Gastroesophageal sphincter (tissue), 4 donors: Measurements from ENCODE around the gene COPS7B. TPM values are rescaled to one million over a fixed set of nuclear protein-coding genes. Genes with fewer than 3 reads are reported as not detected.
A peak's percentile ranks its signal among the peaks of the same experiment; 100 is the strongest.

Source experiments
- ATAC-seq: fragments of 150-250 bp; one replicate; pipeline ENCODE4 v1.9.1; 2016; ENCODE audit warnings: mild to moderate bottlenecking, moderate library complexity
- H3K27ac ChIP-seq, 4 donors: fragments of 200-600 bp; sonication (generic) in 3 of 4; 1 replicate in 3 of 4; 2 replicates in 1 of 4; pipeline ENCODE4 v1.5.1; 2016 to 2019
- H3K27me3 ChIP-seq: fragments of 200-600 bp; sonication (generic); one replicate; pipeline ENCODE4 v1.5.1; 2019
- H3K36me3 ChIP-seq, 2 donors: fragments of 200-600 bp; sonication (generic); one replicate each; pipeline ENCODE4 v1.5.1; 2019; ENCODE audit warnings: control low read depth in 1 of 2
- H3K4me1 ChIP-seq, 3 donors: fragments of 200-600 bp; sonication (generic); 1 replicate in 2 of 3; 2 replicates in 1 of 3; pipeline ENCODE4 v1.5.1; 2016 to 2019; ENCODE audit warnings: control low read depth in 2 of 3
- H3K4me3 ChIP-seq, 2 donors: fragments of 200-600 bp; sonication (generic); one replicate each; pipeline ENCODE4 v1.5.1; 2019; ENCODE audit warnings: mild to moderate bottlenecking in 1 of 2, moderate library complexity in 1 of 2
- H3K9me3 ChIP-seq, 3 donors: fragments of 200-600 bp; sonication (generic); one replicate each; pipeline ENCODE4 v1.5.1; 2017 to 2019; ENCODE audit warnings: control low read depth in 2 of 3
- EP300 ChIP-seq: sonication (generic); formaldehyde crosslinking; IDR thresholded peaks from one replicate; pipeline ENCODE4 v1.6.1; 2017; ENCODE audit warnings: antibody characterized with exemption, mild to moderate bottlenecking
- POLR2A ChIP-seq, 2 donors: fragments of 450-650 bp; IDR thresholded peaks; one replicate each; pipeline ENCODE4 v1.6.1; 2017; ENCODE audit warnings: antibody characterized with exemption in 2 of 2, mild to moderate bottlenecking in 2 of 2, moderate library complexity in 1 of 2
- POLR2AphosphoS5 ChIP-seq: sonication (generic); formaldehyde crosslinking; IDR thresholded peaks from one replicate; pipeline ENCODE4 v1.6.1; 2017; ENCODE audit warnings: antibody characterized with exemption
- WGBS, 2 donors: methylation state at CpG; one replicate each; pipeline ENCODE4 v1.1.5; 2018; ENCODE audit warnings: low coverage in 1 of 2; 5-methylcytosine and 5-hydroxymethylcytosine counted together
- total RNA-seq, 4 donors: library from RNA; depleted of rRNA; stranded (reverse); fragments of >200 nt; gene quantifications; one replicate each; pipeline ENCODE4 v1.1.0, GENCODE V29; 2016
- TF ChIP-seq, protein P1 (sequence below), 4 experiments: fragments of 200-600 bp in 2 of 4; fragments of 450-650 bp in 2 of 4; sonication (generic) in 1 of 4; IDR thresholded peaks; one replicate each; pipeline ENCODE4 v1.5.1; 2017 to 2019; ENCODE audit warnings: antibody characterized with exemption in 4 of 4, mild to moderate bottlenecking in 2 of 4, moderate library complexity in 2 of 4

The COPS7B gene
- total RNA-seq, 4 donors from 2014 or later = 24.2 to 39.4 (median 30.0) TPM

DNA sequence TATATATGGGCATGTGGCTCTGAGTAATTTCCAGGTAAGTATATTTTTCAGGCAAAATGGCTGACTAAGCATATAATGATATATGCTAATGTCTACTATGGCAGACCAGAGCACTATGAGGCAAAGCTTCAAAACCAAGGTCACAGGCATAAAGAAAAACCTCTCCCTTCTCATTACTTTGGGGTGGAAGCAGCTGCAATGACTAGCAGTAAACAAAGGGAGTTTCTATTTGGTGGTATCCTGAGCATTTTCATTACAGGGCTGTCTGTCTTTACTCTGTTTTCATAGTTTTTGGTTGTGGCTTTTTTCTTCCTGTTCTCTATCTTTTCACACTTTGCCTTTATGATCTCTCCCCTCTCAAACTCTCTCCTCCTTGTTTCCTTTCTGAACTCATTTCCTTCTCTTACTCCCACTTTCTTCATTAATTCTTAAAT lies 20.7 kb upstream of the COPS7B start:
- no peaks in the 10 kb centered on the region for H3K36me3 ChIP-seq
- TF ChIP-seq EP300 = no peak
- no peak for TF ChIP-seq POLR2A (IDR thresholded peaks at IDR 0.05)
- no peak for TF ChIP-seq POLR2AphosphoS5
- TF ChIP-seq, protein P1, sequence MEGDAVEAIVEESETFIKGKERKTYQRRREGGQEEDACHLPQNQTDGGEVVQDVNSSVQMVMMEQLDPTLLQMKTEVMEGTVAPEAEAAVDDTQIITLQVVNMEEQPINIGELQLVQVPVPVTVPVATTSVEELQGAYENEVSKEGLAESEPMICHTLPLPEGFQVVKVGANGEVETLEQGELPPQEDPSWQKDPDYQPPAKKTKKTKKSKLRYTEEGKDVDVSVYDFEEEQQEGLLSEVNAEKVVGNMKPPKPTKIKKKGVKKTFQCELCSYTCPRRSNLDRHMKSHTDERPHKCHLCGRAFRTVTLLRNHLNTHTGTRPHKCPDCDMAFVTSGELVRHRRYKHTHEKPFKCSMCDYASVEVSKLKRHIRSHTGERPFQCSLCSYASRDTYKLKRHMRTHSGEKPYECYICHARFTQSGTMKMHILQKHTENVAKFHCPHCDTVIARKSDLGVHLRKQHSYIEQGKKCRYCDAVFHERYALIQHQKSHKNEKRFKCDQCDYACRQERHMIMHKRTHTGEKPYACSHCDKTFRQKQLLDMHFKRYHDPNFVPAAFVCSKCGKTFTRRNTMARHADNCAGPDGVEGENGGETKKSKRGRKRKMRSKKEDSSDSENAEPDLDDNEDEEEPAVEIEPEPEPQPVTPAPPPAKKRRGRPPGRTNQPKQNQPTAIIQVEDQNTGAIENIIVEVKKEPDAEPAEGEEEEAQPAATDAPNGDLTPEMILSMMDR (IDR thresholded peaks at IDR 0.05) = no peak
- no peak overlapping the region for H3K27ac ChIP-seq
- H3K9me3 ChIP-seq = no peaks in the 10 kb centered on the region
- H3K27me3 ChIP-seq = no peaks in the 10 kb centered on the region
- no peaks in the 10 kb centered on the region for H3K4me1 ChIP-seq
- ATAC-seq = no peak
- H3K4me3 ChIP-seq = no peak overlapping the region

DNA sequence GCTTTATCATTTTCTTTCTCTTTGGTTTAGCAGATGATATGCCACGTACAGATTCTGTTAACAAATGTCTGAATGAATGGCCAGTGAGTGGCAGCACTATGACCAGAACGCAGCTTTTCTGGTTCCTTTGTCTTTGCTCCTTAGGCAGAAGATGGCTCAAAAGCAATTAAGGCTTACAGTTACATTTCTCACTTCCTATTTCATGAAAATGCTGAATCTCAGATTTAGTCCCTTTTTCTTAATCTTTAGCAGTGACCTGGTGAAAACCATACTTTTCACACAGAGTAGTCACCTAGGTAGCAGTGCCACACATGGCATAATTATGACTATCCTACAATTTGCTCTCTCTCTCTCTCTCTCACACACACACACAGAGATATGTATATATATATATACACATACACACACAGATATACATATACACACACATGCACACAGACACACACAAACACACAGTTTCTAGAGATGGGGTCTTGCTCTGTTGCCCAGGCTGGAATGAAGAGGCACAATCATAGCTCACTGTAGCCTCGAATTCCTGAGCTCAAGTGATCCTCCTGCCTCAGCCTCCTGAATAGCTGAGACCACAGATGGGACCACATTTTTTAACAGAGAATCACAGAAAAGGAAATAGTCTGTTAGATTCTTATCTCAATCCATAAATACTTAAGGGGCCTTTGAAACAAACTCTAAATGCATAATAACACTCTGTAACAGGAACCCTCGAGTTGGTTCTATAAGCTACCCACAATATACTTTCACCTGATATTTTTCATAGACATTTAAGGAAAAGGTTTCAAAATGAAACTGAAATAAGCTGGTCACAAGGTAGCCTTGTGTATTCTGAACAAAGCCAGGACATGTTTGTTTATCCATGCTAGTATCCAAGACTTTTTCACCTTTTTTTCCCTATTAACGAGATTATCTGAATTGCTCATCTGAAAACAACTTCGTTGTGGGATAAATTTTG lies 16.8 kb upstream of the COPS7B start:
- no peak for ATAC-seq
- no peaks in the 10 kb centered on the region for H3K27me3 ChIP-seq
- no peak overlapping the region for H3K27ac ChIP-seq
- H3K36me3 ChIP-seq = no peaks in the 10 kb centered on the region
- no peaks in the 10 kb centered on the region for H3K4me1 ChIP-seq
- WGBS, 2 donors = 74 to 96% methylated on average over 5 to 6 of the region's 6 CpGs
- no peak overlapping the region for H3K4me3 ChIP-seq
- H3K9me3 ChIP-seq = no peaks in the 10 kb centered on the region
- TF ChIP-seq, protein P1 (IDR thresholded peaks at IDR 0.05) = no peak
- no peak for TF ChIP-seq POLR2A (IDR thresholded peaks at IDR 0.05)
- no peak for TF ChIP-seq EP300
- no peak for TF ChIP-seq POLR2AphosphoS5

DNA sequence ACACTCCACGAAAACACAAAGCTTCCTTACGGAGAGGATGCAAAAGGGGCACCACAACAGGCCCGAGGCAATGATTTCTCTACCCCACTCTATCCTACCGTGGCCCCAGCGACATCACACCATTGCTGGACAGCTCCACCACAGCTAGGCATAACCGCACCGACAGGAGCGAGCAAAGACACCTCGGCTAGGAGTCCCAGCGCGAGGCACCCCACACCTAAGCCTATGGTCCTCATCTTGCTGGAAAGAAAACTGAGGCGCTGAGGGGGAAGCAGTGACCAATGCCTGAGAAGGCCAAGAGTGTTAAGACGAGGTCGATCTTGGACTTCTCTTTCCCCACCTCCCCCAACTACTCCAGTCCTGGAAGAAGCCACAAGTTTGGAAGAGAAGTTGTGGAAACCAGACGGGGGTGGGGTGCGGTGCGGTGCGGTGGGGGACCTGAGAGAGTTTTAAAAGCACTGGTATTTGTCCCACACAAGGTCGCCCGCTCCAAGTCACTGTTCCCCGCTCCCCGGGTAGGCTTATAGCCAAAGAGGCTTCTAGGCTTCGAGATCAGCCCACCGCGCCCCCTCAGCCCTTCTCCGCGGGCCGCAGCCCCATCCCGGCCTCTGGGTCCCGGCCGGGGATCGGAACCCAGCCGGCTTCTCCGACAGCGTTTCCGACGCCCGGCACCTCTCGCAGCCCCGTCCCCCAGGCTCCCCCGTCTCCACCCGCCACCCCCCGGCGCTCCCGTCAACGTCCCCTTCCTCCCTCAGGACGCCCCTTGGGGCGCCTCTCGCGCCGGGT lies 5.9 kb upstream of the COPS7B start:
- no peak for TF ChIP-seq EP300
- no peaks in the 10 kb centered on the region for H3K9me3 ChIP-seq
- ATAC-seq = no peak
- 0 to 70% methylated on average over 3 of the region's 51 CpGs for WGBS, 2 donors
- H3K4me3 ChIP-seq = peak overlapping the region; percentile 91 to 92
- H3K4me1 ChIP-seq = peaks cover 0 to 53% (median 14%) of the 10 kb centered on the region in 3 donors
- H3K36me3 ChIP-seq = no peaks in the 10 kb centered on the region
- peak overlapping the region; percentile 62 to 92 (median 90) for H3K27ac ChIP-seq
- no peaks in the 10 kb centered on the region for H3K27me3 ChIP-seq

DNA sequence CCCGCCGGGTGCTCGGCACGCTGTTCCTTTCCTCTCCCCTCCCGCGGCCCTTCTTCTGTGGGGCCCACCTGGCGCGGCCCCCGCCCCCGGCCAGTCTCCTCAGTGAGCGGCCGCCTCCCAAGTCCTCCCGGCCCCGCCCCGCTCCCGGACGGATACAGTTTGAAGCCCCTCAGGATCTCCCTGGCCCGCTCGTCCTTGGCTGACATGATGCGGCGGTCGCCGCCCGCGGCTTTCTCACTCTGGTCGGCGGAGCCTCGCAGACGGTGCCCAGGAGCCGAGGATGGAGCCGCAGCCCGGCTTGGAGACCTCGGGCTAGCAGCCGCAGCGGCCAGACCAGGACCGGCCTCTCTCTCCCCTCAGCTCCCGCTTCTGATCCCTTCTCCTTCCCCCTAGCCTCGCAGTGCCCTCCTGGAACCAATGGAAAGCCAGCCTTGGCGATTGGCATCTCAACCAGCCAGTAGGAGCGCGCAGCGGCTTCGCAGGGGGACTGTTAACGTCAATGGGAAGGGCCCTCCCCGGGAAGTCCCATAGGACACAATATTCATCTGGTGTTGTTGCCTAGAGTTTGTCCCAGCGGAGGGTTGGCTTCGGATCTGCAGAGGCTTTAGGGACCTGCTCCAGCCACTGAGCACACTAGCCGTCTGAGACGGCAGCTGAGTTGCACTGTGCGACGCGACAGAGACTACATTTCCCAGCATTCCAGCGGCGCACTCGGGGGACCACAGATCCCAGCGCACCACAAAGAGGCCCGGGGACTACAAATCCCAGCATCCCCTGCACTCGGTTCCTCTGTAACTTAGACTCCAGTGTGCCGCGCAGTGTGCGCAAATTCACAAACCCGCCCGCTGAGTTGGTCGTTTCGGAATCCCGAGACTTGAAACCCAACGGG lies 5.1 kb upstream of the COPS7B start, which contains the start of gene PDE6D:
PDE6D (minus strand) TSS at position 374 of the 889 bp plus-strand sequence; CDS start at position 206, 168 bp downstream.
- H3K9me3 ChIP-seq = no peaks in the 10 kb centered on the region
- WGBS, 2 donors = 0% methylated on average over 10 of the region's 67 CpGs; no CpG with 5 or more reads in 1 of the 2 donors
- TF ChIP-seq POLR2A (IDR thresholded peaks at IDR 0.05) (peak; percentile 77 to 78), EP300 (no peak), POLR2AphosphoS5 (peak; percentile 88)
- TF ChIP-seq, protein P1 (IDR thresholded peaks at IDR 0.05) = no peak
- peak; percentile 99 for ATAC-seq
- no peaks in the 10 kb centered on the region for H3K27me3 ChIP-seq
- H3K4me1 ChIP-seq = peaks cover 0 to 61% (median 21%) of the 10 kb centered on the region in 3 donors
- H3K36me3 ChIP-seq = no peaks in the 10 kb centered on the region
- H3K4me3 ChIP-seq = peak within 1 kb of the TSS; percentile 91 to 92
- peak within 1 kb of the TSS; percentile 62 to 92 (median 90) for H3K27ac ChIP-seq
